Central memory CD4-positive, alpha-beta T cell (primary cell): ENCODE measurements around the gene PXDN.
"Not testable (repeated sequence)": the region's sequence is repeated elsewhere in the genome, so short reads cannot be mapped to it uniquely, and the experiment has no call there.

Experiments used
- DNase-seq: peaks from one replicate; pipeline ENCODE4 v3.0.0; 2022

The PXDN gene

GRCh38 chr2:1679065-1679464 is 65.2 kb downstream of the PXDN start:
- DNase-seq = not testable (repeated sequence)

- DNase-seq = no peak
Measured at GRCh38 chr2:1678609-1679008, 65.7 kb downstream of the PXDN start.

GRCh38 chr2:1677821-1678165 is 66.5 kb downstream of the PXDN start:
- DNase-seq = no peak

GRCh38 chr2:1676913-1677820 is 67.1 kb downstream of the PXDN start:
- no peak for DNase-seq

DNA sequence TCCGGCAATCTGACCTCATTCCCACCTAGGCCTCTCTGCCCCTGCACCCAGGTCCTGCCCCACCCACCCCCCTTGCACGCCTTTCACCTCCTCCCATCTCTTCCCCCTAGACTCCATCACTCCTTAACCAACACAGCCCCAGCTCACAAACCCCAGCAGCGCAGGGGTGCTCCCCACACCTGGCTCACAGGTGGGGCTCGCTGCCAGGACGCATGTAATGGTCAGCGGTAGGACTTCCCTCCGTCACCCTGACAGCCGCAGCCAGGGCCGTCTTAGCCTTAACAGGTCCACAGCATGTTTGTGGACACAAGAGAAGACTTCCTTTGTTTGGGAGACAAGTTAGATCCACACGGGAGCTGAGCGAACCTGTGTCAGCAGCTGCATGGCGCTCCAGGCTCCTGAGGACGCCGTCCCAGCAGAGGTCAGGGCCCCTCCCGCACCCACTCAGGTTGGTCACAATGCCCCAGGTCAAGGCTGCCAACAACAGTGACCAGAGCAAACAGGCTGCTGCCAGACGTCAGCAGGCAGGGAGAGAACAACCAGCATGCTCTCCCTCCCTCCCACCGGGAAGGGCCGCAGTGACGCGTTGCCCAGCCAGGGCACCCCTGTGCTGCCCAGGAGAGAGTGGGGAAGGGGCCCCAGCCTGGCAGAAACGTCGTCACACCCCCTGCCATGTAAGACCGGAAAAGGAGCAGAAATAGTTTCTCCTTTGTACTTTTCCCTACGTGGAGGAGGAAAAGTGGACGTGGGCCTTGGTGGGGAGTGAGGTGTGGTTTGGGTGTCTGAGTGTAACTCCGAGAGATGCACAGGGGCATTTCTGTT is 68.0 kb downstream of the PXDN start:
- no peak for DNase-seq

- DNase-seq = no peak
Measured at GRCh38 chr2:1675633-1676032, 68.7 kb downstream of the PXDN start.

GRCh38 chr2:1674766-1675397 is 69.4 kb downstream of the PXDN start:
- DNase-seq = no peak

DNA sequence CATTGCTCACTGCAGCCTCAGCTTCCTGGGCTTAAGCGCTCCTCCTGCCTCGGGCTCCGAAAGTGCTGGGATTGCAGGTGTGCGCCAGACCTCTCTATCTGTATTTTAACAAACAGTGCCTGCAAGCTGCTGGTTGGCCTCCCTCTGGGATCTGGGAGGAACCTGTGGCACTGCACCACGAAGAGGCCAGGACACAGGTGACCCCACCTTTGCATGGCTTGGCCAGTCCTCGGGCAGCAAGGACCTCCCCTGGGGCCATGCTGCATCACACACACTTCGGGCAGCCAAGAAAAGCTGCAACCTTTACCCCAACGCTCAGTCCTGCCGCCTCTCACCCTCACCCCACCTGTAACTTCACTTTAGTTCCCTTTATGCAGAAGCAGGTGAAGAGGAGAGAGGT is 70.0 kb downstream of the PXDN start:
- no peak for DNase-seq

GRCh38 chr2:1673160-1673944 is 71.0 kb downstream of the PXDN start:
- DNase-seq = no peak

DNA sequence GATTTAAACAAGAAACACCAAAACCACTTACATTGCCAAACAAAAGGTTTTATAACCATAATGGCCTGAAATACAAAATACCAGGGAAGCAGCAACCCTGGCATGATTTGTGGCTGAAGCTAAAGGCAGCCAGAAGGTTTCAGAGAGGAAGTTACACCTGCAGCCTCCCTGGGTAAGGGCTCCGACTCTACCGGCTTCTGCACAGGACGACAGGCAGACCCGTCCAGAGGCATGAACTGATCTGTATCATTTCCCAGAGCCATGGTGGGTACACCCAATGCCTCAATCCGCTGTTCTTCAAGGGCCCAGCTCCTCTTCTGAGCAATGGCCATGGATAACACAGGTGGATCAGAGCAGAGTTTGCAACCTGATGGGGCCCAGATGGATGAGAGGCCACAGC is 71.6 kb downstream of the PXDN start:
- no peak for DNase-seq

DNA sequence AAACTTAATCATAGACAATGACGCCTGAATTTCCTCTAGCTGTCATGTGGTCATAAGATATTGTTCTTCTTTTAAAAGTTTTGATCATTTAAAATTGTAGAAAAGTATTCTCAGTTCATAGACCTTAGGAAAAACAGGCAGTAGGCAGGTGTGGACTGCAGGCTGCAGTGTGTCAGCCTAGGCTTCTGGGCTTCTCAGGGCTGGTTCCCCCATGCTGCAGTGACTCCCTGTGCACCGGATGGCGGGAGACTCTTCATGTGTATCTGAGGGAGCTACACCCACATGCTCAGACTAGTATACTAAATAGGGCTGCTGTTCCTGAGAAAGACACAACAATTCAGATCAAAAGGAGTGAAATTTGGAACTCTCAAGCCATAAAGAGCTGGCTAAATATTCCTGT is 72.4 kb downstream of the PXDN start:
- DNase-seq = no peak

GRCh38 chr2:1670636-1671035 is 73.7 kb downstream of the PXDN start:
- DNase-seq = no peak

GRCh38 chr2:1665761-1666505 is 78.4 kb downstream of the PXDN start:
- no peak for DNase-seq

DNA sequence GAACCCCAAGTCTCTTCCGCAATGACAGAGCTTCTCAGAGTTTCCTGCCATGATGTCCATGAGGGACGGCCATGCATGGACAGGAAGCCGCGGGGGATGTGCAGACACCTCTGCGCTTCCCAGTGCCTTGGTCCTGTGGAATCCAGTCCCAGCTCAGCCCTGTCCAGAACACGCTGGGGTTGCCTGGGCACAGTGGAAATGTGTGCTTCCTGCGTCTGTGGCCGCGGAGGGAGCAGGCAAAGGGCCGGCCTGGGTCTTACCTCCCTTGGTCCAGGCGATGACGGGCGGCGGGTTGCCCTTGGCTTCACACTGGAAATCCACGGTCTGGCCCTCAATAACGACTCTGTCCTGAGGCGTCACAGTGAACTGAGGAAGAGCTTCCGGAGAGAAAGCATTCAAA is 79.6 kb downstream of the PXDN start:
- no peak for DNase-seq

GRCh38 chr2:1664076-1664605 is 80.2 kb downstream of the PXDN start:
- no peak for DNase-seq

GRCh38 chr2:1663621-1664020 is 80.7 kb downstream of the PXDN start:
- DNase-seq = no peak

- DNase-seq = no peak
Measured at GRCh38 chr2:1662606-1663180, 81.6 kb downstream of the PXDN start.

GRCh38 chr2:1661891-1662605 is 82.3 kb downstream of the PXDN start:
- DNase-seq = no peak

- no peak for DNase-seq
Measured at GRCh38 chr2:1660656-1661640, 83.4 kb downstream of the PXDN start.
